Endothelial cell of umbilical vein (primary cell): ENCODE measurements around the gene CCDC188.

Experiments used
- EZH2 ChIP-seq: IDR thresholded peaks from 2 replicates; pipeline ENCODE4 v1.6.1; 2012; ENCODE audit warnings: borderline replicate concordance, low read depth, mild to moderate bottlenecking, moderate library complexity, low read length, inconsistent platforms; ENCODE audit not compliant: severe bottlenecking
- FOS ChIP-seq: IDR thresholded peaks from 2 replicates; pipeline ENCODE4 v1.6.1; 2011; ENCODE audit warnings: mild to moderate bottlenecking, low read length, moderate library complexity, borderline replicate concordance; ENCODE audit not compliant: insufficient read depth
- MYC ChIP-seq: IDR thresholded peaks from one replicate; pipeline ENCODE4 v1.6.1; 2011; ENCODE audit warnings: mild to moderate bottlenecking, low read depth, low read length
- POLR2A ChIP-seq: IDR thresholded peaks from 2 replicates; pipeline ENCODE4 v1.6.1; 2012; ENCODE audit warnings: low read depth, mild to moderate bottlenecking, control low read depth, low read length
- TF ChIP-seq, protein P1 (sequence below), 2 donors: IDR thresholded peaks; 1 replicate in 1 of 2; 2 replicates in 1 of 2; pipeline ENCODE4 v1.5.1; 2011; ENCODE audit warnings: low read length in 2 of 2, mild to moderate bottlenecking in 2 of 2, moderate library complexity in 2 of 2, control low read depth in 1 of 2, inconsistent platforms in 1 of 2, low read depth in 1 of 2; ENCODE audit not compliant: insufficient read depth in 1 of 2; ENCODE audit errors: extremely low read depth in 1 of 2

DNA sequence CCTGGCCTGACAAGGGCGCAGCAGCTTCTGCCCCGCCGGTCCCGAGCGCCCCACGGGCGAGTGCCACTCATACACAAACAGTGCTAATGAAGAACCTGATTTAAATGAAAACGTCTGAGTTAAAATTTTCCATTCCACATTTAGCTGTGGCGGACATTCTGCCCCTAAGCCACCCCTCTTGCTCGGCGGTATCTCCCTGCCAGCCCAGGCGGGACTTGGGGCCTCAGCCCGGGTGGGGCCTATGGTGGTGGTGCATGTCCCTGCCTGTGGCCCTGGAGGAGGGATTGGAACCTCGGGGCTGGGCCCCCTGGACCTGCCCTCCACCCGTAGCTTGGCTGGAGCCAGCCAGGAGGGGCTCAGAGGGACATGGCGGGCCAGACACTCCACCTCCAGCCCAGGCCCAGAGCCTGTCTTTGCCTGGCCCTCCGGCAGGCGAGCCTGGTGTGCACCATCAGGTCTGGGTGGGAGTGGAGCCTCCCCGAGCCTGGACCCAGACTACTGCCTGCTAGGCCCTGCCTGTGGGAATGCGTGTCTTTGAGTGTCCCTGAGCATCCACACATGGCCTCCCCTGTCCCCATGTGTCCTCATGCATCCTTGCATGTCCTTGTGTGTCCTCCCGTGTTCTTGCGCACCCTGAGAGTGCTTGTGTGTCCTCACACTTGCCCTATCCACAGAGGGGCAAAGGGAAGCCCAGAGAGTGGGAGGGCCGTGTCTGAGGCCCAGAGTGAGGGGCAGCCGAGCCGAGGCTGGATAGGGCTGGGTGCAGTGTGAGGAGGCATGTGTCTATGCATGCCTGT is 14.9 kb downstream of the CCDC188 start:
- TF ChIP-seq, protein P1, sequence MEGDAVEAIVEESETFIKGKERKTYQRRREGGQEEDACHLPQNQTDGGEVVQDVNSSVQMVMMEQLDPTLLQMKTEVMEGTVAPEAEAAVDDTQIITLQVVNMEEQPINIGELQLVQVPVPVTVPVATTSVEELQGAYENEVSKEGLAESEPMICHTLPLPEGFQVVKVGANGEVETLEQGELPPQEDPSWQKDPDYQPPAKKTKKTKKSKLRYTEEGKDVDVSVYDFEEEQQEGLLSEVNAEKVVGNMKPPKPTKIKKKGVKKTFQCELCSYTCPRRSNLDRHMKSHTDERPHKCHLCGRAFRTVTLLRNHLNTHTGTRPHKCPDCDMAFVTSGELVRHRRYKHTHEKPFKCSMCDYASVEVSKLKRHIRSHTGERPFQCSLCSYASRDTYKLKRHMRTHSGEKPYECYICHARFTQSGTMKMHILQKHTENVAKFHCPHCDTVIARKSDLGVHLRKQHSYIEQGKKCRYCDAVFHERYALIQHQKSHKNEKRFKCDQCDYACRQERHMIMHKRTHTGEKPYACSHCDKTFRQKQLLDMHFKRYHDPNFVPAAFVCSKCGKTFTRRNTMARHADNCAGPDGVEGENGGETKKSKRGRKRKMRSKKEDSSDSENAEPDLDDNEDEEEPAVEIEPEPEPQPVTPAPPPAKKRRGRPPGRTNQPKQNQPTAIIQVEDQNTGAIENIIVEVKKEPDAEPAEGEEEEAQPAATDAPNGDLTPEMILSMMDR (IDR thresholded peaks at IDR 0.05; ENCODE audit: extremely low read depth in 1 of 2, insufficient read depth in 1 of 2, low read depth in 1 of 2, low read length in 2 of 2) = no peak
- no peak for TF ChIP-seq FOS
- TF ChIP-seq MYC = no peak
- no peak for TF ChIP-seq EZH2
- TF ChIP-seq POLR2A = no peak
